ENCODE measurements around the gene STRN3.

- TF ChIP-seq POLR2A (IDR thresholded peaks at IDR 0.05; ENCODE audit: low read depth, low read length) (no peak), TAF1 (IDR thresholded peaks at IDR 0.05; ENCODE audit: borderline replicate concordance, low read depth, low read length) (no peak)
Measured at GRCh38 chr14:30889244-30889594, 137.0 kb downstream of the STRN3 start.
